Prostate gland (tissue), 2 donors: ENCODE results near the gene PCNX1.

Experiments
- CTCF ChIP-seq, 4 experiments: fragments of 200-600 bp in 2 of 4; fragments of 450-650 bp in 2 of 4; sonication (generic) in 2 of 4; IDR thresholded peaks; 1 replicate in 3 of 4; 2 replicates in 1 of 4; pipeline ENCODE4 v1.5.1; 2016 to 2019; ENCODE audit warnings: antibody characterized with exemption in 4 of 4, mild to moderate bottlenecking in 2 of 4, moderate library complexity in 2 of 4
- POLR2A ChIP-seq: fragments of 450-650 bp; IDR thresholded peaks from one replicate; pipeline ENCODE4 v1.6.1; 2016; ENCODE audit warnings: antibody characterized with exemption, mild to moderate bottlenecking
- POLR2AphosphoS5 ChIP-seq: sonication (generic); formaldehyde crosslinking; IDR thresholded peaks from one replicate; pipeline ENCODE4 v1.6.1; 2017; ENCODE audit warnings: antibody characterized with exemption

- TF ChIP-seq POLR2A (no peak), CTCF (IDR thresholded peaks at IDR 0.05) (no peak), POLR2AphosphoS5 (no peak)
Measured at GRCh38 chr14:71005076-71005475, 97.8 kb downstream of the PCNX1 start.
